ENCODE measurements around the gene FGF18. TPM values are rescaled to one million over a fixed set of nuclear protein-coding genes. Genes with fewer than 3 reads are reported as not detected.

Gene FGF18
- total and polyA plus RNA-seq, 2 donors (not counting 3 experiments of a cell fraction or from before 2014, with no cell fraction given): 0.04 to 0.27 TPM

GRCh38 chr5:171486613-171487012, 67.2 kb downstream of the FGF18 start:
- Histone ChIP-seq H3K27ac (ENCODE audit: insufficient read depth, low read depth, low read length) (no peak overlapping the region), H3K4me2 (ENCODE audit: insufficient read depth, low read length) (no peak overlapping the region), H2AFZ (ENCODE audit: low read depth, low read length) (no peak overlapping the region), H3K9me3 (replicated peaks; ENCODE audit: control insufficient read depth, insufficient read depth, low read length) (no peaks in the 10 kb centered on the region), H3K4me1 (ENCODE audit: control insufficient read depth, extremely low read depth, insufficient read depth, low read length) (no peaks in the 10 kb centered on the region), H3K36me3 (ENCODE audit: control insufficient read depth in 2 of 2, extremely low read depth in 1 of 2, insufficient read depth in 2 of 2, low read length in 2 of 2) (no peaks in the 10 kb centered on the region), H3K4me3 (replicated peaks in 1 of 3; ENCODE audit: insufficient read depth in 1 of 3, low read depth in 1 of 3, low read length in 3 of 3) (no peak overlapping the region), H3K27me3 (ENCODE audit: control insufficient read depth in 2 of 2, insufficient read depth in 2 of 2, low read length in 2 of 2) (peaks cover 2 to 3% of the 10 kb centered on the region in 2 experiments), H3K9ac (replicated peaks; ENCODE audit: extremely low read depth, insufficient read depth, low read length) (no peak overlapping the region), H3K9me1 (replicated peaks; ENCODE audit: control insufficient read depth, extremely low read depth, insufficient read depth, low read length) (no peaks in the 10 kb centered on the region), H4K20me1 (replicated peaks; ENCODE audit: control insufficient read depth, extremely low read depth, insufficient read depth, low read length) (no peaks in the 10 kb centered on the region), H3K79me2 (ENCODE audit: control insufficient read depth, insufficient read depth, low read length) (no peaks in the 10 kb centered on the region)
- POLR2A ChIA-PET: no interaction called here
- TF ChIP-seq POLR2AphosphoS5 (IDR thresholded peaks at IDR 0.05; ENCODE audit: insufficient read depth, low read depth, low read length) (no peak), JUN (IDR thresholded peaks at IDR 0.05; ENCODE audit: borderline replicate concordance, insufficient read depth, insufficient read length, low read depth) (no peak), POLR2A (IDR thresholded peaks at IDR 0.05; ENCODE audit: low read depth, low read length) (no peak), MAX (IDR thresholded peaks at IDR 0.05; ENCODE audit: insufficient read depth, insufficient read length) (no peak), EZH2 (IDR thresholded peaks at IDR 0.05; ENCODE audit: borderline replicate concordance, low read depth, low read length, severe bottlenecking) (no peak), MYC (IDR thresholded peaks at IDR 0.05; ENCODE audit: low read depth, low read length) (no peak), FOS (IDR thresholded peaks at IDR 0.05; ENCODE audit: borderline replicate concordance, insufficient read depth, low read length) (no peak), GATA2 (IDR thresholded peaks at IDR 0.05; ENCODE audit: insufficient read depth, insufficient read length, low read depth, low read length) (no peak), CTCF (IDR thresholded peaks at IDR 0.05; ENCODE audit: extremely low read depth in 1 of 2, insufficient read depth in 1 of 2, low read depth in 1 of 2, low read length in 2 of 2) (no peak)
- CTCF ChIA-PET: interaction anchor here (1.4 to 3.0 kb wide), 2 partner anchors 33 to 372 kb away, joined by 3 to 9 read pairs; no protein-coding TSS in a partner anchor
- DNase-seq (ENCODE audit: low read depth, low spot score) (no peak), FAIRE-seq (no peak)
- intact Hi-C loops (cut with micrococcal nuclease) (loop anchor here (10.0 kb wide), 1 partner anchor 558 kb away; no protein-coding TSS in a partner anchor), dilution Hi-C loops (cut with MboI; ENCODE audit: extremely low pct_ligation_motif_present, low sequenced_read_pairs) (no loop called here)
- BruUV-seq (replicated peaks): no TSS peak

Measured in endothelial cell of umbilical vein (primary cell).